NCI-H128 (cell line): ENCODE results near the gene STT3B.
"Not testable (repeated sequence)": the region's sequence is repeated elsewhere in the genome, so short reads cannot be mapped to it uniquely, and the experiment has no call there.

ENCODE experiments used
- DNase-seq: peaks from one replicate; lab custom pipeline; 2025; ENCODE audit not compliant: unreplicated experiment; lab: John Stamatoyannopoulos, UW

STT3B gene

DNA sequence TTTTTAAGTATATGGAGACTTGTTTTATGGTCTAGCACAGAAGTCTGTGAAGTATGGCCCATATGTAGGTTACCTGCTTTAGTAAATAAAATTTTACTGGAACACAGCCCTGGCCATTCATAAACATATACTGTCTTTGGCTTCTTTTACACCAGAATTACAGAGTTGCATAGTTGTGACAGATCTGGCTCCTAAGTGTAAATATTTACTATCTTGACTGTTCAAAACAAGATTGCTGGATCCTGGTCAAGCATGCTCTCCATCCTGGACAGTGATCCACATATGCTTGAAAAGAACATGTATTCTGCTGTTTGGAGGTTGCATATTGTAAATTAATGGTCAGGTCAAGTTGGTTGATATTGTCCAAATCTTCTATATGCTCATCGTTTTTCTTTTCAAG is 57.9 kb downstream of the STT3B start:
- no peak for DNase-seq

DNA sequence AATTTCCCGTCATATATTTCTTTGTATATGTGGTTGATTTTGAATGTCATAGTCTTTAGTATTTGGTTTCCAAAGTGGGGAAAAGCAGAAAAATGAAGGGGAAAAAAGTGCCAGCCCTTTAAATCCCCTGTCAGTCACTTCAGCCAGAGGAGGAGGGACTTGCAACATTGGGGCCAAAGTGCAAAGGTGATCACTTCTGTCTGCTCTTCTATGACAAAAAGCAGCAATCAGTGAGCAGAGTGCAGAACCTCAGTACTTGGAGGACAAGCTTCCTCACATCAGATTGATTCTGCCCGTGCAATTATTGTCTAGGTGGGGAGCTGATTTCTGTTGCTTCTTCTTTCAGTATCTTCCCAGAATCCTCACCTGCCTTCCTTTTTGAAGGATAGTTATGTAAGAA is 60.0 kb downstream of the STT3B start:
- no peak for DNase-seq

DNA sequence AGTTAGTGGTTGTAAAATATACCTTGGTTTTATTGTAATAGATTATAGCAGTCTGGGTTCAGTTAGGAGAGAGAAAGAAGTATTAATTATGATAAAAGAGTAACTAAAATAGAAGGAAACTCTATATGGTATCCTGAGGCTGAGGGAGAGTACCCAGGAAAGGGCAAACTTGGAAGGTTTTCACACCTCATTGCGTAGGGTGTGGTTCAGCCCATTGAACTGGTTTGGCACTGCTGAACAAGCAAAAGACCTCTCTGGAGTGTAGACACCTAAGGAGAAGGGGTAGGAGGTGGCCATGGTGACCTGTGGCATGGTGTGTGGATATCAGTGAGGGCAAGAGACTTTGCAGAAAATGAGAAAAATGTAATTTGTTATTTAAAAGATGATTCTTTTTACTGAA is 63.5 kb downstream of the STT3B start:
- no peak for DNase-seq

DNA sequence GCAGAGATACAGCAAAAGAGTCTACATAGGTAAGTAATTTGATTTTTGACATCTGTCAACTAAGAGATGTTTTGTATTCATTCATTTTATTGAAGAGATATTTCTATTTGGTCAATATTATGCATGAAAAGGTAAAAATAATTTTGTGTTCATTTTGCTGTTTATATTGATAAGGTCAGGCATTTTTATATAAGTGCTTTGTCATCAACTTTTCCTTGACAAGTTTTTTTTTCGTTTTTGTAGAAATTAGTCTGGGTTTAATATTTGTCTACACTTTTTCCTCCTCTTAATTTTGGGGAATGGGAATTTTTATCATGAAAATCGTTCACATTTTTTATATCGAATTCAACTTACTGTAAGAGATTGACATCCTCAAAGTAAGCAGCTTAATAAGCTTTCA is 67.7 kb downstream of the STT3B start:
- DNase-seq: no peak

DNA sequence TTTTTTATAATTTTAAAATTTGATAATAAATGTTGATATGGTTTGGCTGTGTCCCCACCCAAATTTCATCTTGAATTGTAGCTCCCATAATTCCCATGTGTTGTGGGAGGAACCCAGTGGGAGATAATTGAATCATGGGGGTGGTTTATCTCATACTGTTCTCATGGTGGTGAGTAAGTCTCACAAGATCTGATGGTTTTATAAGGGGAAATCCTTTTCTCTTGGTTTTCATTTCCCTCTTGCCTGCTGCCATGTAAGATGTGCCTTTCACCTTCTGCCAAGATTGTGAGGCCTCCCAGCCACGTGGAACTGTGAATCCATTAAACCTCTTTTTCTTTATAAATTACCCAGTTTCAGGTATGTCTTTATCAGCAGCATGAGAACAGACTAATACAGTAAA is 72.6 kb downstream of the STT3B start:
- DNase-seq: not testable (repeated sequence)

DNA sequence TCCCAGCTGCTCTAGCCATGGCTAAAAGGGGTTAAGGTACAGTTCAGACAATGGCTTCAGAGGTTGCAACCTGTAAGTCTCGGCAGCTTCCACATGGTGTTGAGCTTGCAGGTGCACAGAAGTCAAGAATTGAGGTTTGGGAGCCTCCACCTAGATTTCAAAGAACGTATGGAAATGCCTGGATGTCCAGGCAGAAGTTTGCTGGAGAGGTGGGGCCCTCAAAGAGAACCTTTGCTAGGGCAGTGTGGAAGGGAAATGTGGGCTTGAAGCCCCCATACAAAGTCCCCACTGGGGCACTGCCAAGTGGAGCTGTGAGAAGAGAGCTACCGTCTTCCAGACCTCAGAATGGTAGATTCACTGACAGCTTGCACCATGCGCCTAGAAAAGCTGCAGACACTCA is 73.7 kb downstream of the STT3B start:
- DNase-seq: no peak

DNA sequence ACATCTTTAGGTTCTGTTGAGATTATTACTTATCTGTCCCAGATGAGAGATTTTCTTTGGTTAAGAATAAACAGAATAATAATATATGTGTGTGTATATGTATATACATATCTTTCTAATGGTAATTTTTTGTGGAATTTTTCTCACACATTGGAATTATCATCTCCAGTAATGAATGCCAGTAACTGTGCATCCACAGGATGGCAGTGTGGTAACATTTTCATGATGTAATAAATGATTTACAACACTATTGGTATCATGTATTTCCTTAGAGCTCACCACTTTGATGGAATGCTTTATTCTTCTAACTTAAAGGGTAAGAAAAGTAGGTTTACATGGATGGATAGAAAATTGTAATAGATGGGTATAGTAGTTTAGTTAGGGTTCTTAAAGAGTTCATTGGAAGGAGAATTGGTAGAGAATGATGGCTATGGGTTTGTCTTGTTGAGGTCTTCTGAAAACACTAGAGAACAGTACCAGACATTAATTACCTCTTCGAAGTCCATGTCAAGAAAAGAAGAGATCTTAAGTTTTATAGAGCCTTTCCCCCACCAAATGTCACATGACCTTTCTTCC is 78.1 kb downstream of the STT3B start:
- no peak for DNase-seq

DNA sequence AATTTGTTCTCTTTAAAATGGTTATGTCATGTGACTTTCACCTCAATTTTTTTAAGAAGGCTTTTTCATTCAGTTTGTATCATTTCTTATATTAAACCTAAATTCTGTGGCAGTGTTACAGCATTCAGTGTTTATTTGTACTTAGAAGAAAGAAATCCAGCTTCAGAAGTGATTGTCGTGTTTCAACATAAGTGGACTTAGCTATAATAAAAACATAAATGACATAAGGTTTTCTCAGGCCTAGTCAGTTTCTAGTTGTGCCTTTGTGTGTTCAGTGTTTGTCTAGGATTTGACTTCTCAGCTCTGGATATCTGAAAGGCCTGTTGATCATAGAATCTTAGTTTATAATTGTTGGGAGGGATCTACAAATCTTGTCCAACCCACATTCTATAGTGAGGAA is 80.5 kb downstream of the STT3B start:
- DNase-seq: no peak

DNA sequence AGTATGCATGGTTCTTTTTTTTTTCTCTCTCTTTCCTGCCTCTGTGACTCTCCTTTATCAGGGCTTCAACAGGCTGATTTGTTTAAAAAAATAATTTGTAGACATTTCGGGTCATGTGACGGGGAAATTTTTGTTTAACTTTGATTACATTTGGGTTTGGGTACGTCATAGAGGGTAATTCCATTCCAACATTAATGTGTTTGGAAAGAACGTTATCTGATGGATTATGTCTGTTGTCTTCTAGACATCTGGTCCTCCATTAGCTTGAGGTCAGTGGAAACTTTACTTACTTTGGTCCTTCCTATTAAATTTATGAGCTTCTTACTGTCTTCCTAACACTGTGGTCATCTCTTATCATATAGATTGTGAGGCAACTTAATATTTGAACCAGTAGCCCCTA is 80.9 kb downstream of the STT3B start:
- no peak for DNase-seq

DNA sequence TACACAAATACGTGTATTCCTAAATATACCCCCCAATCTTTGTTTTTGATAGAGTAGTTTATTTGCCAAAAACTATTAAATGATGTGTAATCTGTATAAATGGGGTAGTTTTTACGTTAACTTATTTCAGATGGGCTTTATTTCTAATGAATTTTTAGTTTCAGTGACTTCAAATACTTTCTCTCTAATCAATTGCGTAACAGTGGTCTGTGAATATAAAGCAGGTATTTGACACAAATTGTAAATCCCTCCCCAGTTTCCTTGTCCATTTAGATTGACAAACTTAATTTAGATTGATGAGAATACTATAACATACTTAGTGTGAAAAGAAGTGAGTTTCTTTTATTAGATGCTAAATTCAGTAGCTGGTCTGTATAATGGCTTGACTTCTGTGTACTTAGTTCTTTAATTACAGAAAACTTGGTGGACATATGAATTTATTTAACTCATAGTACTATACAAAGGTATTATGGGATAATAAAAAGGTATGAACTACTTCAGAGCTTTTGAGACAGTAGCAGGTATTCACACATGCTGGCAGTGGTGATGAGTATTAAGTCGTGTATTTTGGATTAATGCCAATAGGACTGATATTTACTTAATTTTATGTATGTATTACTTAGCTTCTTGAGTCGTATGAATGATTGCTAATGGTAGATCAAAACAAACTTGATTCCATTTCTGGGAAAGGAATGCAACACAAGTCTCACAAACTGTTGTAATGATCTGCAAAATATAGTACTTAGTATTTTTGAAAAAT is 81.6 kb downstream of the STT3B start:
- no peak for DNase-seq

DNA sequence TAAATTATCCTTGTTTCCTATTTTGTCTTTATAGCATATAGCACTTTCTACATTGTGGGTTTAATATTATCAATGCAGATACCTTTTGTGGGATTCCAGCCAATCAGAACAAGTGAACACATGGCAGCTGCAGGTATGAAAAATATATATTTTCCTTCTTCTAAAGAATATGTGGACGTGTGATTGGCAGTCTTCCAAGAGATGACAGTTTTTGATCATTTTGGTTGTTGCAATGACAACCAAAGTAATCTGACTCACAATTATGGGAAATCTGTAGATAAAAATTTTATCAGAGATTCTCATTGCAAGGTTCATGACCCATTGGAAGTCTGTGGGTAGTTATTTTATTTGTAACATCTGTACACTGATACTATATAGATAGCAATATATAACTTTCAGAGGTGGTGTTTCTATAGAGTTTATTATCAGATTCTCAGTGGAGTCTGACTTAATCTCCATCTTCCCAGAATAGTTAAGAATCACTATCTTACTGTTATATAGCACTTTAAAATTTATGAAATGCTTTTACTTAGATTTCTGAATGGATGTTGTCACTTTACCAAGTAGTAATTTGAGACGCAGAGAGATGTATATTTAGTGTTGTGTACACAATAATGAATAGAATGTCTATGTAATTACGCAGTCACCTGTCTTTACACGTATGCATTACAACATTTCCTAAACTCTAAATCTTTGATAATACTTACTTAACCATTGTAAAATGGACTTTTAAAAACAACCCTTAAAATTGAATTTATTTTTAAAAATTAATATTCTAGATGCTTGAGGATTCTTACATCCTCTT is 82.5 kb downstream of the STT3B start:
- no peak for DNase-seq

DNA sequence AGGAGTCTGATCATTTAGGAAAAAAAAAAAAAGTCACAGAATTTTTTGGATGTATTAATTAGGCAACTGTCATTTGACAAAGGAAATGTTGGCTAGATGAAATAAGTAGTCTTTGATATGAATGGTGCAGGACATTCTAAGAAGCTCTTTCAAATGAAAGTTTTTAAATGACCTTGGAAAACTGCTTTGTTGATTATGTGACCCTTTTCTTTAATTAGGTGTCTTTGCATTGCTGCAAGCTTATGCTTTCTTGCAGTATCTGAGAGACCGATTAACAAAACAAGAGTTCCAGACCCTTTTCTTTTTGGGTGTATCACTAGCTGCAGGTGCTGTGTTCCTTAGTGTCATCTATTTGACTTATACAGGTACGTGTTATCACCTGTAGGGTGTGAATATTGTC is 84.0 kb downstream of the STT3B start:
- DNase-seq: no peak

DNA sequence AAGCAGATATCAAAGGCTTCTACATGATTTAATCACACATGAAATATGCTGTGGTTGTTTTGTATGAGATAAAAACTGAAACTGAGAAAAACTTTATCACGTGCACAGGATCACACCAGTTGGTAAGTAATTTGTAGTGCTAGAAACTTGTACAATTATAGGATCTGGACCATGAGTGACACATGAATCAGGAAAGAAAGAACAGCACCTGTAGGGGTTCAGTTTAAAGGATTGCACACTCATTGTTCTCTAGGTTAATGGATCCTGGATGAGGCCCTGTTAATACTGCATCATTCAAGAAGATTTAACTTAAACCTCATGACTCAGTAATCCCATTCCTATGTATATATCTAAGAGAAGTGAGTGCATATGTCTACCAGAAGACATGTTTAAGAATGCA is 87.9 kb downstream of the STT3B start:
- DNase-seq: no peak

DNA sequence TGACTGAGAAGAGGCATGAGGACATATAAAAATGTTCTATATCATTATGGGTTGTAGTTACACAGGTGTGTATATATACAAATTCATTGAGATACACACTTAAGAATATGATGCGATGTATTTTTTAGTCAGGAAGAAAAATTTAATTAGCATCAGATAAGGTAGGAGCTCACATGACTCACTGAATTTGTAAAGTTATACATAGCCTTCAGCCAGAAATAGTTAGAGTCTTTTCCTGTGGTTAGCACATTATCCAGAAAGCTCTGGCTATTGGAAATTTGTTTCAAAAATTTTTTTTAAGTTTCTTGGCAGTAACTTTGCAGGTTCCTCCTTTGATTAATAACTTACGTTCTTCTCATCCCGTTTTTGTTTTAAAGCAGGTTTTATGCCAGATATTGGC is 88.6 kb downstream of the STT3B start:
- no peak for DNase-seq

DNA sequence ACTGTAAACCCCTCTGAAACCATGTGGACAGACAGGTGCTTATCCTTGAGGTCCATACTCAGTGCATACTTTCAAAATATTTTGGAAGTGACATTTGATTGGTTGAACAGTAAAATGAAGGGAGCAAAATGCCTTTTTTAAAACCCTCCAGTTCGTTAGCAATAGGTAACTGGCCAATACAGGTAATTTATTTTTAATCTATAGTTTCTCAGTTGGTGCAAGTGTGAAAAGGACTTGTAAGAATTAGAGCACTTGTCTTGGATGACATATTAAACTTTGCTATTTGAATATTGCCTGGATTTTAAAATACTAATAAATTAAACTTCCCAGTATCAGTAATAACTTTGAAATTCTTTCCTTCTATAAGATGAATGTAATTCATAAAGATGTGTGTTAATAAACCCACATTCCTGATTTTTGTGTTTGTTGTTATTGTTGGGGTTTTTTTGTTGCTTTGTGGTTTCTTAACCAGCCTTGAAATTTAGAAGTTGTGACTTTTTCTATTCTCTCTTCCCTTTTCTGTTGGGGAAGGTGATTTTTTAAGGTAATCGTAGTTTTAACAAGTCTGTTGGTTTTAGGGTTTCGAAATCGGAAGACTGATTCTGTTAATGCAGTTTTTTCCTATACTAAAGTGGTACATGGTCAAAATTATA is 90.0 kb downstream of the STT3B start:
- no peak for DNase-seq

DNA sequence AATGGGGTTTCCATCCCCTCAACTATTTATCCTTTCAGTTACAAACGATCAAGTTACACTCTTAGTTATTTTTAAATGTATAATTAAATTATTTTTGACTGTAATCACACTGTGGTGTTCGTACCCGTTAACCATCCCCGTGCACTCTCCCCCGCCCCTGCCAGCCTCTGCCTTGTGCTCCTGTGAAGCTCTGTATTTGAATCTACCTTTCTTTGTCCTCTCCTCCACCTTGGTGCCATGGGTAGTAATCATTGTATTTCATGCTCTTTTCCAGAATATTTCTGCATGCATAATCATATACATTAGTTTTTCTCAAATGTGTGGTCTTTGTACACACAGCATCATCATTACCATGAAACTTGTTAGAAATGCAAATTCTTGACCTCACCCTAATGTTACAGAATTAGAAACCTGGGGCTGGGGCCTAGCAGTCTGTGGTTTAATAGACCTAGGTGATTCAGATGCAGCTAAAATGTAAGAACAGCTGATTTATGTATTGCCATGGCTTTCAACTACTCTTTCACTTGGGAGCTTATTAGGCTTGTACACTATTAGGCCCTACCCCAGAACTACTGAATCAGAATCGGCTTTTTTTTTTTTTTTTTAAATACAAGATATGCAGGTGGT is 91.5 kb downstream of the STT3B start:
- DNase-seq: no peak

DNA sequence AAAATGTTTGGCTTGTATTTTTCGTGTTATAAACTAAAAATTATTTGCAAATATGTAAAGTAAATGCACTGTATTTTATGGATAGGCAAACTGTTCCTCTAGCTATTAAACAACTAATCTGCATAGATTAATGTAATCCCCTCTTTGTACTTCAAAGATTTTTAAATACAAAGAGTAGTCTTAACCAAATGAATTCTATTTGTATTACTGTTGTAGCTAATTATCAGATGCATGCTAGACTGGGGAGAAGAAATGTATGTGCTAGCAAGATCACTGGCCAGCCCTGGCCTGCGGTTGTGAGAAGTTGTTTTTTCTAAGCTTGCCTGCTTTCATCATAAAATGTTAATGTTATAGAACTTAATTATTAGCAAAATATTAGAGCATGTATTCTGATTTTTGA is 92.6 kb downstream of the STT3B start:
- no peak for DNase-seq

DNA sequence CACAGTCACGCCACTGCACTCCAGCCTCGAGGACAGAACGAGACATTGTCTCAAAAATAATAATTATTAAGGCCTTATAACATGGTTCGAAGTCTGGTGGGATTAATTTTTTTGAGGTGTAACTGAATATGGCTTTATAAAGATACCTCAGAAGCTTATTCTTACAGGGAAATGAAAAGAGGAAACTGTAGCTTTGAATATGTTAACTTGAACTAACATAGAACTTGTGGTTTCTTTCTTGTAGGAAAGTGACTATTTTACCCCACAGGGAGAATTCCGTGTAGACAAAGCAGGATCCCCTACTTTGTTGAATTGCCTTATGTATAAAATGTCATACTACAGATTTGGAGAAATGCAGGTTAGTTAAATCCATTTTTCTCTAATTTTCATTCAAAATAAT is 96.3 kb downstream of the STT3B start:
- no peak for DNase-seq

DNA sequence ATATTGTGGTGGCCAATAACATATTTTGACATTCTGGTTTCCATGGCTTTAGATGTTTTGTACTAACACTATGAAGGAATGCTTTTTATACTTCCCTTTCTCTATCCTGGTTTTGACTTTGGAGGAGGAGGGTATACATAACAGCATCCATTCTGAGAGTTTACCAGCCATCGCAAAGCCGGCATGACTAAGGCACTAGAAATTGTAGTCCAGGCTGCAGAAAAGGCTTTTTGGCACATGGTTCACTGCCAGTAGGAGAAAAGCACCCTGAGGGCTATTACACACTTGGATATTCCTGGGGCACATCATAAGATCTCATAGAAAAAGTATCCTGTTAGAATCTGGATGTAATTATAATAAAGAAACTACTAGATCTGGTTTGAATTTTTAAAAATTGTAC is 101.8 kb downstream of the STT3B start:
- DNase-seq: no peak

DNA sequence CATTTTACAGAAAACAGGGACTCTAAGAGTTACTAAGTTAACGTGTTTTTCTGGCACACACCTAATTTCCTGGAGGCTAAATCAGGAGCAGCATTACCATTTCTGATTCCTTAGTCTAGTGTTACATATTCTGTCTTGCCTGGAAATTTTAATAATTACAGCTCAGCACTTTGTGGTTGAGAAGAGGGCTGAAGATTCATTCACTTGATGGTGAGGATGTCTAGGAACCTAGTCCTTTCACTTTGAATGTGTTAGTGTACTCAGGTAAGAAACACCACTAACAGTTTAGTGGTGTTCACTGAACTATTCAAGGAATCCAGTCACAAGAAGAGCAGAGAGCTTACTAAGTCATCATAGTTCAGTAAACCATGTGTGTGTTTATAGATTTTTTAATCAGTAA is 102.8 kb downstream of the STT3B start:
- DNase-seq: no peak

DNA sequence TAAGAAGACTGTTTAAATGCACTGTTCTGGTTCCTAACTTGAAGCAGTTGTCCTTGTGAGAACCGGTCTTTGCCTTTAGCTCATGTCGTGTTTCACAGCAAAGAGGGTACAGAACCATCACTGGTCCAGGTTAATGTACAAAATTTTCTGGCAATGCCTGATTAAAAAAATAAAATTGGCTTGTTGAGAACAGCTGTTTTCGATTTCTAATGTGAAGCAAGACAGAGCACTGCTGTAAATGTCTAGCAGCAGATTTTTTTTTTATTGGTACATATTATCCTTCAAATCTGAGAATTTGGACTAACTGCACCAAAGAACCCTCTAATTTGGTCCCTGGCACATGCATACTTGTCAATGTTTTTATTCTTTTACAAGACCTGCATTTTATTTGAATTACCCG is 103.3 kb downstream of the STT3B start:
- no peak for DNase-seq
